Measurements from ENCODE around the gene IRF9.

The IRF9 gene

GRCh38 chr14:24122898-24123297 lies 38.2 kb upstream of the IRF9 start:
- Histone ChIP-seq H3K4me1 (ENCODE audit: control insufficient read depth, insufficient read depth, low read length) (no peaks in the 10 kb centered on the region), H3K27me3 (ENCODE audit: control insufficient read depth, insufficient read depth, low read length) (no peaks in the 10 kb centered on the region), H3K9ac (ENCODE audit: low read depth, low read length) (no peak overlapping the region), H3K9me3 (ENCODE audit: control insufficient read depth, insufficient read depth, low read length) (no peaks in the 10 kb centered on the region), H3K4me3 (ENCODE audit: low read depth, low read length) (no peak overlapping the region), H3K36me3 (ENCODE audit: control insufficient read depth, insufficient read depth, low read length) (peaks cover 33% of the 10 kb centered on the region)

GRCh38 chr14:24123424-24124417 lies 37.3 kb upstream of the IRF9 start:
- Histone ChIP-seq H3K9ac (ENCODE audit: low read depth, low read length) (no peak overlapping the region), H3K9me3 (ENCODE audit: control insufficient read depth, insufficient read depth, low read length) (no peaks in the 10 kb centered on the region), H3K4me3 (ENCODE audit: low read depth, low read length) (no peak overlapping the region), H3K36me3 (ENCODE audit: control insufficient read depth, insufficient read depth, low read length) (peaks cover 26% of the 10 kb centered on the region), H3K4me1 (ENCODE audit: control insufficient read depth, insufficient read depth, low read length) (no peaks in the 10 kb centered on the region), H3K27me3 (ENCODE audit: control insufficient read depth, insufficient read depth, low read length) (no peaks in the 10 kb centered on the region)

GRCh38 chr14:24126939-24127338 lies 34.1 kb upstream of the IRF9 start:
- Histone ChIP-seq H3K27me3 (ENCODE audit: control insufficient read depth, insufficient read depth, low read length) (no peaks in the 10 kb centered on the region), H3K4me1 (ENCODE audit: control insufficient read depth, insufficient read depth, low read length) (peaks cover 1% of the 10 kb centered on the region), H3K9ac (ENCODE audit: low read depth, low read length) (no peak overlapping the region), H3K4me3 (ENCODE audit: low read depth, low read length) (no peak overlapping the region), H3K36me3 (ENCODE audit: control insufficient read depth, insufficient read depth, low read length) (peaks cover 11% of the 10 kb centered on the region), H3K9me3 (ENCODE audit: control insufficient read depth, insufficient read depth, low read length) (no peaks in the 10 kb centered on the region)

GRCh38 chr14:24127673-24128072 lies 33.4 kb upstream of the IRF9 start:
- H3K36me3 ChIP-seq (ENCODE audit: control insufficient read depth, insufficient read depth, low read length): peaks cover 7% of the 10 kb centered on the region
- no peak overlapping the region for H3K4me3 ChIP-seq (ENCODE audit: low read depth, low read length)
- H3K9ac ChIP-seq (ENCODE audit: low read depth, low read length): no peak overlapping the region
- H3K4me1 ChIP-seq (ENCODE audit: control insufficient read depth, insufficient read depth, low read length): peaks cover 2% of the 10 kb centered on the region
- H3K9me3 ChIP-seq (ENCODE audit: control insufficient read depth, insufficient read depth, low read length): no peaks in the 10 kb centered on the region
- no peaks in the 10 kb centered on the region for H3K27me3 ChIP-seq (ENCODE audit: control insufficient read depth, insufficient read depth, low read length)

GRCh38 chr14:24129410-24129998 lies 31.6 kb upstream of the IRF9 start:
- Histone ChIP-seq H3K9me3 (ENCODE audit: control insufficient read depth, insufficient read depth, low read length) (no peaks in the 10 kb centered on the region), H3K36me3 (ENCODE audit: control insufficient read depth, insufficient read depth, low read length) (no peaks in the 10 kb centered on the region), H3K9ac (ENCODE audit: low read depth, low read length) (no peak overlapping the region), H3K27me3 (ENCODE audit: control insufficient read depth, insufficient read depth, low read length) (no peaks in the 10 kb centered on the region), H3K4me3 (ENCODE audit: low read depth, low read length) (no peak overlapping the region), H3K4me1 (ENCODE audit: control insufficient read depth, insufficient read depth, low read length) (peaks cover 2% of the 10 kb centered on the region)

- no peaks in the 10 kb centered on the region for H3K9me3 ChIP-seq (ENCODE audit: control insufficient read depth, insufficient read depth, low read length)
- H3K9ac ChIP-seq (ENCODE audit: low read depth, low read length): no peak within 1 kb of the TSS
- no peaks in the 10 kb centered on the region for H3K27me3 ChIP-seq (ENCODE audit: control insufficient read depth, insufficient read depth, low read length)
- H3K4me3 ChIP-seq (ENCODE audit: low read depth, low read length): no peak within 1 kb of the TSS
- no peaks in the 10 kb centered on the region for H3K36me3 ChIP-seq (ENCODE audit: control insufficient read depth, insufficient read depth, low read length)
- H3K4me1 ChIP-seq (ENCODE audit: control insufficient read depth, insufficient read depth, low read length): peaks cover 2% of the 10 kb centered on the region
These were observed 30.7 kb upstream of the IRF9 start, which contains the start of gene FITM1 for GRCh38 chr14:24130380-24130716. Gene FITM1, plus strand, starts transcription at chr14:24130659. Its CDS starts 905 bp downstream, at chr14:24131564.

- no peak overlapping the region for H3K9ac ChIP-seq (ENCODE audit: low read depth, low read length)
These were observed 30.1 kb upstream of the IRF9 start for GRCh38 chr14:24130717-24131548.

GRCh38 chr14:24131549-24131966 lies 29.5 kb upstream of the IRF9 start:
- Histone ChIP-seq H3K4me3 (ENCODE audit: low read depth, low read length) (no peak overlapping the region), H3K9me3 (ENCODE audit: control insufficient read depth, insufficient read depth, low read length) (no peaks in the 10 kb centered on the region), H3K36me3 (ENCODE audit: control insufficient read depth, insufficient read depth, low read length) (no peaks in the 10 kb centered on the region), H3K4me1 (ENCODE audit: control insufficient read depth, insufficient read depth, low read length) (peaks cover 2% of the 10 kb centered on the region), H3K9ac (ENCODE audit: low read depth, low read length) (no peak overlapping the region), H3K27me3 (ENCODE audit: control insufficient read depth, insufficient read depth, low read length) (no peaks in the 10 kb centered on the region)

More at GRCh38 chr14:24130717-24131548, 30.1 kb upstream of the IRF9 start:
- Histone ChIP-seq H3K4me3 (ENCODE audit: low read depth, low read length) (no peak overlapping the region), H3K27me3 (ENCODE audit: control insufficient read depth, insufficient read depth, low read length) (no peaks in the 10 kb centered on the region), H3K36me3 (ENCODE audit: control insufficient read depth, insufficient read depth, low read length) (no peaks in the 10 kb centered on the region), H3K4me1 (ENCODE audit: control insufficient read depth, insufficient read depth, low read length) (peaks cover 2% of the 10 kb centered on the region), H3K9me3 (ENCODE audit: control insufficient read depth, insufficient read depth, low read length) (no peaks in the 10 kb centered on the region)

- Histone ChIP-seq H3K4me3 (ENCODE audit: low read depth, low read length) (no peak overlapping the region), H3K36me3 (ENCODE audit: control insufficient read depth, insufficient read depth, low read length) (no peaks in the 10 kb centered on the region), H3K9ac (ENCODE audit: low read depth, low read length) (no peak overlapping the region), H3K9me3 (ENCODE audit: control insufficient read depth, insufficient read depth, low read length) (no peaks in the 10 kb centered on the region), H3K27me3 (ENCODE audit: control insufficient read depth, insufficient read depth, low read length) (no peaks in the 10 kb centered on the region), H3K4me1 (ENCODE audit: control insufficient read depth, insufficient read depth, low read length) (peaks cover 6% of the 10 kb centered on the region)
These were observed 28.9 kb upstream of the IRF9 start for GRCh38 chr14:24132061-24132685.

GRCh38 chr14:24132976-24133375 lies 28.1 kb upstream of the IRF9 start:
- Histone ChIP-seq H3K4me1 (ENCODE audit: control insufficient read depth, insufficient read depth, low read length) (peaks cover 7% of the 10 kb centered on the region), H3K27me3 (ENCODE audit: control insufficient read depth, insufficient read depth, low read length) (no peaks in the 10 kb centered on the region), H3K4me3 (ENCODE audit: low read depth, low read length) (no peak overlapping the region), H3K9ac (ENCODE audit: low read depth, low read length) (no peak overlapping the region), H3K36me3 (ENCODE audit: control insufficient read depth, insufficient read depth, low read length) (peaks cover 2% of the 10 kb centered on the region), H3K9me3 (ENCODE audit: control insufficient read depth, insufficient read depth, low read length) (no peaks in the 10 kb centered on the region)

- Histone ChIP-seq H3K9ac (ENCODE audit: low read depth, low read length) (no peak overlapping the region), H3K9me3 (ENCODE audit: control insufficient read depth, insufficient read depth, low read length) (no peaks in the 10 kb centered on the region), H3K27me3 (ENCODE audit: control insufficient read depth, insufficient read depth, low read length) (no peaks in the 10 kb centered on the region), H3K4me1 (ENCODE audit: control insufficient read depth, insufficient read depth, low read length) (peaks cover 7% of the 10 kb centered on the region), H3K4me3 (ENCODE audit: low read depth, low read length) (no peak overlapping the region), H3K36me3 (ENCODE audit: control insufficient read depth, insufficient read depth, low read length) (peaks cover 9% of the 10 kb centered on the region)
These were observed 27.3 kb upstream of the IRF9 start for GRCh38 chr14:24133735-24134134.

Data from iPS-15b (cell line).